Activated CD8-positive, alpha-beta memory T cell treated with anti-CD3 and anti-CD28 coated beads, Interleukin-2, amount 50 U/mL, for 4 hours (primary cell): ENCODE data around the gene KLHL5.
"Not testable (repeated sequence)": the region's sequence is repeated elsewhere in the genome, so short reads cannot be mapped to it uniquely, and the experiment has no call there.

Experiments used
- DNase-seq: peaks from one replicate; pipeline ENCODE4 v3.0.0-alpha.2; 2020

Gene KLHL5

GRCh38 chr4:39106011-39106410 lies 44.0 kb downstream of the KLHL5 start:
- no peak for DNase-seq

- no peak for DNase-seq
Observed at GRCh38 chr4:39114436-39114835, 52.4 kb downstream of the KLHL5 start.

- DNase-seq, result no peak
Observed at GRCh38 chr4:39118034-39118658, 56.1 kb downstream of the KLHL5 start.

- no peak for DNase-seq
Observed at GRCh38 chr4:39120418-39120817, 58.4 kb downstream of the KLHL5 start.

- no peak for DNase-seq
Observed at GRCh38 chr4:39124885-39125599, 63.0 kb downstream of the KLHL5 start.

- no peak for DNase-seq
Observed at GRCh38 chr4:39125600-39125985, 63.6 kb downstream of the KLHL5 start.

- no peak for DNase-seq
Observed at GRCh38 chr4:39126256-39127095, 64.4 kb downstream of the KLHL5 start.

GRCh38 chr4:39133623-39134022 lies 71.6 kb downstream of the KLHL5 start:
- no peak for DNase-seq

GRCh38 chr4:39134683-39135306 lies 72.8 kb downstream of the KLHL5 start:
- no peak for DNase-seq

GRCh38 chr4:39138227-39138626 lies 76.2 kb downstream of the KLHL5 start:
- not testable (repeated sequence) for DNase-seq

GRCh38 chr4:39146211-39146610 lies 84.2 kb downstream of the KLHL5 start:
- no peak for DNase-seq

- no peak for DNase-seq
Observed at GRCh38 chr4:39154009-39154408, 92.0 kb downstream of the KLHL5 start.

- DNase-seq, result no peak
Observed at GRCh38 chr4:39157520-39157919, 95.5 kb downstream of the KLHL5 start.

- DNase-seq, result no peak
Observed at GRCh38 chr4:39166177-39166576, 104.1 kb downstream of the KLHL5 start.

- no peak for DNase-seq
Observed at GRCh38 chr4:39166669-39167068, 104.6 kb downstream of the KLHL5 start.

GRCh38 chr4:39169426-39169825 lies 107.4 kb downstream of the KLHL5 start:
- DNase-seq, result no peak

- no peak for DNase-seq
Observed at GRCh38 chr4:39170301-39170700, 108.3 kb downstream of the KLHL5 start.
